H9 (cell line): ENCODE results near the gene DNAJC1. TPM values are rescaled to one million over a fixed set of nuclear protein-coding genes. Genes with fewer than 3 reads are reported as not detected.

Experiments used
- DNase-seq: peaks from one replicate; pipeline ENCODE4 v3.0.0-alpha.2; 2017
- H2AFZ ChIP-seq: one replicate; pipeline ENCODE4 v1.6.1; 2013; ENCODE audit warnings: mild to moderate bottlenecking, low read length, control low read depth, moderate library complexity
- H2AK5ac ChIP-seq: 2 replicates; pipeline ENCODE4 v1.6.1; 2013; ENCODE audit warnings: low read length, control low read depth, mixed read lengths; ENCODE audit not compliant: insufficient read length
- H2BK120ac ChIP-seq: one replicate; pipeline ENCODE4 v1.6.1; 2013; ENCODE audit warnings: low read depth, mild to moderate bottlenecking, low read length, control low read depth, inconsistent platforms; ENCODE audit not compliant: poor library complexity, severe bottlenecking
- H2BK12ac ChIP-seq: 2 replicates; pipeline ENCODE4 v1.6.1; 2013; ENCODE audit warnings: low read length, control low read depth, mixed read lengths, low read depth; ENCODE audit not compliant: insufficient read length
- H2BK15ac ChIP-seq: 2 replicates; pipeline ENCODE4 v1.6.1; 2013; ENCODE audit warnings: low read depth, low read length, control low read depth
- H2BK20ac ChIP-seq: one replicate; pipeline ENCODE4 v1.6.1; 2013; ENCODE audit warnings: low read depth, mild to moderate bottlenecking, low read length, control low read depth, inconsistent platforms; ENCODE audit not compliant: poor library complexity, severe bottlenecking
- H2BK5ac ChIP-seq: 2 replicates; pipeline ENCODE4 v1.6.1; 2013; ENCODE audit warnings: low read length, control low read depth, mixed read lengths; ENCODE audit not compliant: insufficient read length
- H3K14ac ChIP-seq: 2 replicates; pipeline ENCODE4 v1.6.1; 2013; ENCODE audit warnings: low read length, control low read depth; ENCODE audit not compliant: insufficient read depth
- H3K18ac ChIP-seq: 2 replicates; pipeline ENCODE4 v1.6.1; 2013; ENCODE audit warnings: low read depth, mild to moderate bottlenecking, mixed read lengths, low read length, control low read depth; ENCODE audit not compliant: insufficient read length
- H3K23ac ChIP-seq: 2 replicates; pipeline ENCODE4 v1.6.1; 2013; ENCODE audit warnings: low read length, control low read depth, mixed read lengths, low read depth; ENCODE audit not compliant: insufficient read length
- H3K23me2 ChIP-seq: 2 replicates; pipeline ENCODE4 v1.6.1; 2013; ENCODE audit warnings: low read depth, mild to moderate bottlenecking, mixed read lengths, low read length, control low read depth; ENCODE audit not compliant: insufficient read length, poor library complexity, severe bottlenecking
- H3K27ac ChIP-seq: 2 replicates; pipeline ENCODE4 v1.5.1; 2013; ENCODE audit warnings: low read length, control low read depth, mixed read lengths, low read depth; ENCODE audit not compliant: insufficient read length
- H3K27me3 ChIP-seq: 2 replicates; pipeline ENCODE4 v1.6.1; 2013; ENCODE audit warnings: low read length, control low read depth, inconsistent platforms; ENCODE audit not compliant: insufficient read depth
- H3K4ac ChIP-seq: 2 replicates; pipeline ENCODE4 v1.6.1; 2013; ENCODE audit warnings: low read depth, mild to moderate bottlenecking, control low read depth, inconsistent platforms, low read length, moderate library complexity
- H3K4me1 ChIP-seq: 2 replicates; pipeline ENCODE4 v1.6.1; 2013; ENCODE audit warnings: low read length, control low read depth, inconsistent platforms; ENCODE audit not compliant: insufficient read depth
- H3K4me2 ChIP-seq: 2 replicates; pipeline ENCODE4 v1.6.1; 2013; ENCODE audit warnings: low read length, control low read depth, mixed read lengths; ENCODE audit not compliant: insufficient read length, insufficient read depth
- H3K56ac ChIP-seq: 2 replicates; pipeline ENCODE4 v1.6.1; 2013; ENCODE audit warnings: low read depth, mild to moderate bottlenecking, mixed read lengths, low read length, control low read depth; ENCODE audit not compliant: insufficient read length
- H3K79me1 ChIP-seq: 2 replicates; pipeline ENCODE4 v1.6.1; 2013; ENCODE audit warnings: low read depth, mild to moderate bottlenecking, moderate library complexity, low read length, control low read depth, inconsistent platforms; ENCODE audit not compliant: insufficient read depth, poor library complexity, severe bottlenecking
- H3K79me2 ChIP-seq: 2 replicates; pipeline ENCODE4 v1.6.1; 2013; ENCODE audit warnings: low read length, control low read depth, inconsistent platforms; ENCODE audit not compliant: insufficient read depth
- H3K9ac ChIP-seq: 2 replicates; pipeline ENCODE4 v1.6.1; 2013; ENCODE audit warnings: low read length, control low read depth, mixed read lengths; ENCODE audit not compliant: insufficient read length; ENCODE audit errors: extremely low read depth
- H3K9me3 ChIP-seq: one replicate; pipeline ENCODE4 v1.6.1; 2013; ENCODE audit warnings: low read depth, low read length, inconsistent platforms; ENCODE audit not compliant: control insufficient read depth
- H3T11ph ChIP-seq: one replicate; pipeline ENCODE4 v1.6.1; 2013; ENCODE audit warnings: mild to moderate bottlenecking, low read length, control low read depth, inconsistent platforms
- H4K20me1 ChIP-seq: one replicate; pipeline ENCODE4 v1.6.1; 2013; ENCODE audit not compliant: control insufficient read depth, insufficient read length, insufficient read depth
- H4K5ac ChIP-seq: 2 replicates; pipeline ENCODE4 v1.6.1; 2013; ENCODE audit warnings: low read depth, mild to moderate bottlenecking, mixed read lengths, low read length, control low read depth; ENCODE audit not compliant: insufficient read length
- H4K8ac ChIP-seq: replicated peaks from 2 replicates; pipeline ENCODE4 v1.6.1; 2013; ENCODE audit warnings: low read length, control low read depth, mixed read lengths, low read depth; ENCODE audit not compliant: insufficient read length
- H4K91ac ChIP-seq: 2 replicates; pipeline ENCODE4 v1.6.1; 2013; ENCODE audit warnings: low read depth, mild to moderate bottlenecking, moderate library complexity, mixed read lengths, low read length, control low read depth; ENCODE audit not compliant: insufficient read length
- H3K27ac Mint-ChIP-seq, 3 experiments: 2 replicates in 2 of 3; 3 replicates in 1 of 3; pipeline ENCODE4 v1.8.0; 2020 to 2021; ENCODE audit warnings: mixed read lengths in 3 of 3, mild to moderate bottlenecking in 1 of 3, moderate library complexity in 1 of 3
- H3K27me3 Mint-ChIP-seq: 2 replicates; pipeline ENCODE4 v1.8.0; 2021; ENCODE audit warnings: low read depth, mild to moderate bottlenecking, moderate library complexity, mixed read lengths
- H3K36me3 Mint-ChIP-seq, 3 experiments: 2 replicates in 2 of 3; 3 replicates in 1 of 3; pipeline ENCODE4 v1.8.0; 2020 to 2021; ENCODE audit warnings: low read depth in 3 of 3, mixed read lengths in 3 of 3; ENCODE audit not compliant: insufficient read depth in 1 of 3
- H3K4me1 Mint-ChIP-seq, 2 experiments: 2 replicates each; pipeline ENCODE4 v1.8.0; 2020; ENCODE audit warnings: mixed read lengths in 2 of 2
- H3K4me3 Mint-ChIP-seq, 2 experiments: 2 replicates in 1 of 2; 3 replicates in 1 of 2; pipeline ENCODE4 v1.8.0; 2020 to 2021; ENCODE audit warnings: mild to moderate bottlenecking in 2 of 2, mixed read lengths in 2 of 2, moderate library complexity in 1 of 2
- H3K9me3 Mint-ChIP-seq, 2 experiments: 2 replicates in 1 of 2; 3 replicates in 1 of 2; pipeline ENCODE4 v1.8.0; 2020; ENCODE audit warnings: mild to moderate bottlenecking in 2 of 2, mixed read lengths in 2 of 2, moderate library complexity in 1 of 2
- CTCF ChIP-seq: fragments of 200-600 bp; sonication (generic); conservative IDR thresholded peaks from 3 replicates; pipeline ENCODE4 v1.8.0; 2021; ENCODE audit warnings: antibody characterized with exemption, mild to moderate bottlenecking
- WGBS: extraction: QIAGEN DNeasy Blood & Tissue Kit; methylation state at CpG from one replicate; pipeline ENCODE4 v1.1.7; 2013; ENCODE audit warnings: missing lambda C conversion rate, low lambda C conversion rate, mixed read lengths; ENCODE audit not compliant: insufficient read length; ENCODE audit errors: extremely low coverage; 5-methylcytosine and 5-hydroxymethylcytosine counted together
- total RNA-seq: library from RNA; stranded (reverse); gene quantifications from 2 replicates; pipeline ENCODE4 v1.2.1, GENCODE V29; 2021

The DNAJC1 gene
- total RNA-seq, 1 experiment from 2014 or later, result 11.2 TPM

DNA sequence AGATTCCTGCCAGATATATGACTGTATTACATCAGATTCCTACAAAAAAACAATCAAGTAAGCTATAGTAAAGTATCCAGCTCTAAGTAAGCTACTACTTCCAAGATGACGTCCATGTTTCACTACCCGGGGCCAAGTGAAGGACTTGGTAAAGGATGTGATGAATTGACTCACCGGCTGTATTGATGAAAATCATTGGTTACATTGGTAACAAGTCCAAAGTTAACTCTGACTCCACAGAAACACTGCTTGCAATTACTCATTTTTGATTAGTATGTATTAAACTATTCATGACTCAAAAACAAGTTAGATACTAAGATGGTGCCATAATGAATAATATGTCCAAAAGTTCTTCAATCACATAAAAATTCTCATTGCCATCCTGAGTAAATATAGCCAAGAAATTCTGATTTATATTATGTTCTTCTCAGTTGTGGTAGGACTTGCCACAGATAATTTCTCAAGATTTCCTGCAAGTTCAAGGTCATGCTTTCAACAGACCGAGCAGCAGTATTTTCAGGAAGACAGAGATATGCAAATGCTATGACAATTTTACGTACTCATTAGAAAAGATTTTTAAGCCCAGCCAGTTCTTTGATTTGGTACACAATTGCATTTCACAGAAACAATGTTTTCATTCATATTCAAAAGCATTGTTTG is 12.6 kb upstream of the DNAJC1 start:
- Histone ChIP-seq H4K91ac (no peak overlapping the region), H3K4me1 (no peaks in the 10 kb centered on the region), H3K18ac (no peak overlapping the region), H3K27me3 (no peaks in the 10 kb centered on the region), H3K56ac (no peak overlapping the region), H4K8ac (no peak overlapping the region), H3K9ac (no peak overlapping the region), H2BK15ac (no peak overlapping the region), H3K23me2 (no peaks in the 10 kb centered on the region), H3K14ac (no peak overlapping the region), H3K4ac (no peak overlapping the region), H3K4me2 (no peak overlapping the region), H3K23ac (no peak overlapping the region), H3K79me2 (no peaks in the 10 kb centered on the region), H2BK5ac (no peak overlapping the region), H3K27ac (no peak overlapping the region), H4K20me1 (no peaks in the 10 kb centered on the region), H3K79me1 (no peaks in the 10 kb centered on the region), H2AK5ac (no peak overlapping the region), H2BK12ac (no peak overlapping the region), H2BK120ac (no peak overlapping the region), H4K5ac (no peak overlapping the region), H2BK20ac (no peak overlapping the region), H2AFZ (no peak overlapping the region), H3T11ph (no peak overlapping the region), H3K9me3 (no peaks in the 10 kb centered on the region)
- DNase-seq, result no peak
- no peak overlapping the region for H3K27ac Mint-ChIP-seq
- H3K4me3 Mint-ChIP-seq, result no peak overlapping the region
- no CpG with 5 or more reads among the region's 5 CpGs for WGBS
- no peaks in the 10 kb centered on the region; the same call in 1 of the 2 replicates for H3K27me3 Mint-ChIP-seq
- no peaks in the 10 kb centered on the region for H3K4me1 Mint-ChIP-seq
- TF ChIP-seq CTCF, result no peak
- no peaks in the 10 kb centered on the region for H3K9me3 Mint-ChIP-seq
- no peaks in the 10 kb centered on the region; a peak in 1 of 7 replicates for H3K36me3 Mint-ChIP-seq
